Measurements from ENCODE around the gene PCSK6.
"Not testable (repeated sequence)": the region's sequence is repeated elsewhere in the genome, so short reads cannot be mapped to it uniquely, and the experiment has no call there.

PCSK6 gene

DNA sequence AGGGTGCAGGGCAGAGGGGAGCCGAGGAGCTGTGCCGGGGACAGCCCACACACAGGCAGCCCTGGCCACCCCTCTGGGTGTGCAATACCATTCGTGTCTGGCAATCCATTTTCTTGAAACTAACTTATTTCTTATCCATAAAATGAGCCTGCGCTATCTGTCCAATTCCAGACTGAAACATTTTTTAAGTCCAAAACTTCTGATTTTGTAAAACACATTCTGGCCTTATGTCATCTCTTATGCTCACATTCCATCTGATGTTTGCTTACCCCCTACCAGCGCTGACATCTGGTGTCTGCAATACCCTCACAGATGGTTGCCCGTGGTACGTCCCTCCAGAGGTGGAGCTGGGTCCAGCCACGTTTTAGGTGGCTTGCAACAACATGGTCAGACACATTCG lies 31.8 kb downstream of the PCSK6 start:
- DNase-seq (ENCODE audit: low spot score), result no peak
- TF ChIP-seq, protein P1, sequence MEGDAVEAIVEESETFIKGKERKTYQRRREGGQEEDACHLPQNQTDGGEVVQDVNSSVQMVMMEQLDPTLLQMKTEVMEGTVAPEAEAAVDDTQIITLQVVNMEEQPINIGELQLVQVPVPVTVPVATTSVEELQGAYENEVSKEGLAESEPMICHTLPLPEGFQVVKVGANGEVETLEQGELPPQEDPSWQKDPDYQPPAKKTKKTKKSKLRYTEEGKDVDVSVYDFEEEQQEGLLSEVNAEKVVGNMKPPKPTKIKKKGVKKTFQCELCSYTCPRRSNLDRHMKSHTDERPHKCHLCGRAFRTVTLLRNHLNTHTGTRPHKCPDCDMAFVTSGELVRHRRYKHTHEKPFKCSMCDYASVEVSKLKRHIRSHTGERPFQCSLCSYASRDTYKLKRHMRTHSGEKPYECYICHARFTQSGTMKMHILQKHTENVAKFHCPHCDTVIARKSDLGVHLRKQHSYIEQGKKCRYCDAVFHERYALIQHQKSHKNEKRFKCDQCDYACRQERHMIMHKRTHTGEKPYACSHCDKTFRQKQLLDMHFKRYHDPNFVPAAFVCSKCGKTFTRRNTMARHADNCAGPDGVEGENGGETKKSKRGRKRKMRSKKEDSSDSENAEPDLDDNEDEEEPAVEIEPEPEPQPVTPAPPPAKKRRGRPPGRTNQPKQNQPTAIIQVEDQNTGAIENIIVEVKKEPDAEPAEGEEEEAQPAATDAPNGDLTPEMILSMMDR (IDR thresholded peaks at IDR 0.05; ENCODE audit: extremely low read depth, missing control alignments), result no peak

DNA sequence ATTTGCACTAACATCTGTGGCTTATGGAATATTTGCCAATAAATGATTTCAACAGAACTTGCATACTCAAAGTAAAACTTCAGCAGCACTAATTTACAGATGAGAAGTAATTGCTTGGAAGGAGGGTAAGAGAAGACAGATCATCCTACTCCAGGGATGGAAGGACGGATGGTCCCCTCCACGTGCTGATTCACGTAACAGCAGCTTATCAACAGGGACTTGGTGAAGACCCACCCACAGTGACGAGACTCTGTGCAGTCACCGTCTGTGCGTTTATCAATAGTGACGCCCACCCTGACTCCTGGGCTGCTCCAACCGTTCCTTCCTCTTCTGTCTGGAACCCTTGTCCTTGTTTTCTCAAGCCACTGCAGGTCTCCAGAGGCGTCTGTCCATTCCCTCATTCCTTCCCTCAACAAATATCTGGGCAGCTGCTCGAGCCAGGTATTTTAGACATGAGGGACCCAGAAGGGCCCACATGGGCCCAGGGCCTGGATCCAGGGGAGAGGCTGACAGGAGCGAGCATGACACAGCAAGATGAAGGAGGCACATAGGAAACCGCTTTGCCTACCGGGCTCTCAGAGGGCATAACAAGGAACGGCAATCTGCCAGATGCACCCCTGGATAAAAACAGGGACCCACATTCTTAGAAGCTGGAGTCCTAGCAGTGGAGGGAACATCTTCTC lies 33.3 kb downstream of the PCSK6 start:
- no peak for DNase-seq (ENCODE audit: low spot score)
- TF ChIP-seq, protein P1 (IDR thresholded peaks at IDR 0.05; ENCODE audit: extremely low read depth, missing control alignments), result no peak

DNA sequence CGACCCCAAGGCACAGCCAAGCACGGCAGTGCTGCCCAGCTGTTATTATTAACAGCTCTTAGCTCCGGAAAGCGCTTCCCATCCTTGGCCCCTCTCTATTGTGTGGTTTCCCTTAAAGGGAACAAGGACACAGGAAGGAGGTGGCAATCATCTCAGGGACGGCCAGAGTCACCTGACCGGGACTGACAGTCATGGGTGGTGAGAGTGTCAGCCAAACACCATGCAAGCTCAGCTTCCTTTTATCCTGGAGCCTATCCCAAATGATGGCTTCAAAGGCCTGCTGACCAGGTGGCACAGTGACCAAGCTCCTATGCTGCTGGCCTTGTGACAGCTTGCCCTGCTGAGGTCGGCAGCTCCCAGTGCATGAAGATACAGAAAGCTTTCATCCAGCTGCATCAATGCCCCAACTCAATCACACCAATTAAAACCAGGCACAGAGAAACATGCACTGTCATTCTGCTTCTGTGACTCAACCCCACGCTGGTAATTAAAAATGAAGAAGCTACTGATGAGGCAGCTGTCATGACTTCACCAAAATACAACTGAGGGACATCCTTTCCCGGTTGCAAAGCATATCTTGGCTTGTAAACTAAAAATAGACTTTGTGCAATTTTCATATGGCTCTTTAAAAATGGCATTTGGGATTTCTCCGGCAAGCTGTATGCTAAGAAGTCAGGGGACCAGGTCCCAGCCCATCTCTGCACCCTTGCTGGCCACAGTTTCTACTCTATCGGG lies 34.0 kb downstream of the PCSK6 start:
- TF ChIP-seq, protein P1 (IDR thresholded peaks at IDR 0.05; ENCODE audit: extremely low read depth, missing control alignments), result no peak
- DNase-seq (ENCODE audit: low spot score), result no peak

DNA sequence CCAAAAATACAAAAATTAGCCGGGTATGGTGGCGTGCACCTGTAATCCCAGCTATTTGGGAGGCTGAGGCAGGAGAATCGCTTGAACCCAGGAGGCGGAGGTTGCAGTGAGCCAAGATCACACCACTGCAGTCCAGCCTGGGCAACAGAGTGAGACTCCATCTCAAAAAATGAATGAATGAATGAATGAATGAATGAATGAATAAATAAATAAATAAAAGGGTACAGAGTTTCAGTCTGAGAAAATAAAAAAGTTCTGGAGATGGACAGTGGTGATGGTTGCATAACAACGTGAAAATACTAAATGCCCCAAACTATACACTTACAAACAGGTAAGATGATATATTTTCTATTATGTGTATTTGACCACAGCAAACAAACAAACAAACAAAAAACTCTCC lies 34.7 kb downstream of the PCSK6 start:
- DNase-seq (ENCODE audit: low spot score), result not testable (repeated sequence)

DNA sequence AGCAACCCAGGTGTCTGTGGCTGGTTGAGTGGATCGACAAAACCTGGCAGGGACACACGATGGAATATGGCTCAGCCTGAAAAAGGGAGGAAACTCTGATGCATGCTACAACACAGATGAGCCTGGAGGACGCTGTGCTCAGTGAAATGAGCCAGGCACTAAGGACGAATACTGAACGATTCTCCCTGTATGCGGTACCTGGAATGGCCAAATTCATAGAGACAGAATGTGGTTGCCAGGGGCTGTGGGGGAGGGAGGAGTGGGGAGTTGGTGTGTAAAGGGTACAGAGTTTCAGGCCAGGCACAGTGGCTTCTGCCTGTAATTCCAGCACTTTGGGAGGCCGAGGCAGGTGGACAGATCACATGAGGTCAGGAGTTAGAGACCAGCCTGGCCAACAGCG lies 35.1 kb downstream of the PCSK6 start:
- DNase-seq (ENCODE audit: low spot score), result no peak
- TF ChIP-seq, protein P1 (IDR thresholded peaks at IDR 0.05; ENCODE audit: extremely low read depth, missing control alignments), result no peak

DNA sequence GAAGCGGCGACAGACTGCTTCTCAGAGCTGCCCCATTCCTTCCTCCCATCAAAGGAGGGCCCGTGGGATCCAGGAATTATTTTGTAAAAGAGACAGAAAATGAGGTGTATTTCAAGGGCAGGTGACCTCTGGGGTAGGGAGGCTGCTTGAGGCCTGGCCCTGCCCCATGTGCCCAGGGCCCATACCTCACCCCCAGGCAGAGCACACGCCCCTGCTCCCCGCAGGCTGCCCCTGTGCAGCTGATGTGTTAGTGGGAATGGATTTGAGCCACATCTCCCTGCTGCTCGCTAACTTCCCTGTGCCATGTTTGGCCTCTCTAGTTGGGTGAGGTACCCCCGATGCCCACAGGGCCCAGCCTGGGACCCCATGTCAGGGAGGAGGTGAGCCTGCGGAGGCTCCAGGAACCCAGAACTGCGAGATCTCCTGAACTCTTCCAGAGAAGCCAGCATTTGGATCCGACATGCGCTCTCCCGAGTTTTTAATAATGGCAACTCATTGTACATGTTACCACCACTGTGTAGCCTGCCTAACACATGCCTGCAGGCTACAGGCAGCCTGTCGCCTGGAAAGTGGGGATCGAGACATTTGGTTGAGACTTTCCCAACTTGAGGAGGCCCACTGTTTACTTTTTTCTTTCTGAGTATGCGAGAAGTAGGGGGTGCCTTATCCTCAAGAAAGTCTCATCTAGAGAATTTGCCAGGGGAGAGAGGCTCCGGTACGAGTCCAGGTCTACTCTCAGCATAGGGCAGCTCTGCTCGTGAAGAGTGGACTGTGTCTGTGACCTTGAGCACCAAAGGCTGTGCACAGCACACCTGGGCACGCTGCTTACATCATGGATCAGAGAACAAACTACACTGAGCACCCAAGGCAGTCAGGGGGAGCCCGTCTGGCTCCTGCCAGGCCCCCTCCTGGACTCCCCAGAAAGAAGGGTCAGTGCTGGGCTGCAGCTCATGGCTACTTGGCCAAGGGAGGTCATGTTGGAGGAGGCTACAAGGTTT lies 36.1 kb downstream of the PCSK6 start:
- DNase-seq (ENCODE audit: low spot score), result no peak
- TF ChIP-seq, protein P1 (IDR thresholded peaks at IDR 0.05; ENCODE audit: extremely low read depth, missing control alignments), result no peak

DNA sequence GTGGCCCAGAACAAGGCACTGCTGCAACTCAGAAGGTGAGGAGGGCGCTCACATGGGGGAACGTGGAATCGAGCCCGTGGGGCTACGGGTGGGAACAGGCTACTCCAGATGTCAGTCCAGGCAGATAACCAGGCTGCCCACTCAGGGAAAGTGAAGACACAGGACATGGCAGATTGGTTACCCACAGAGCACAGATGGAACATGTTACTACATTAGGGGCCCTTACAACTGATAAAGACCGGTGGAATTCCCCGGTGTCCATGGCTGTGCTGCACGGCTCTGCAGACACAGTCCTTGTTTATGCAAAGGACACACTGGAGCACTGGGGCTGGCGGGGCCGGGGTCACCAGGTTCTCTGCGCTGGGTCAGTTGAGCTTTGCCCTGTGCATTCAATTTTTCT lies 36.9 kb downstream of the PCSK6 start:
- TF ChIP-seq, protein P1 (IDR thresholded peaks at IDR 0.05; ENCODE audit: extremely low read depth, missing control alignments), result no peak
- DNase-seq (ENCODE audit: low spot score), result no peak

Measured in GM20000 (cell line).